Rectal smooth muscle tissue (tissue), 1 donor: Measurements from ENCODE around the gene CHCHD6.

Source experiments
- H3K27ac ChIP-seq: one replicate; pipeline ENCODE4 v1.7.0; 2013; ENCODE audit warnings: low read depth, low read length, inconsistent platforms
- H3K27me3 ChIP-seq: one replicate; pipeline ENCODE4 v1.7.0; 2013; ENCODE audit warnings: low read length; ENCODE audit not compliant: control insufficient read depth, insufficient read depth
- H3K36me3 ChIP-seq: one replicate; pipeline ENCODE4 v1.7.0; 2013; ENCODE audit warnings: low read length; ENCODE audit not compliant: control insufficient read depth, insufficient read depth
- H3K4me1 ChIP-seq: one replicate; pipeline ENCODE4 v1.7.0; 2013; ENCODE audit warnings: low read length; ENCODE audit not compliant: control insufficient read depth, insufficient read depth
- H3K4me3 ChIP-seq: one replicate; pipeline ENCODE4 v1.7.0; 2013; ENCODE audit warnings: low read length
- H3K9ac ChIP-seq: one replicate; pipeline ENCODE4 v1.7.0; 2013; ENCODE audit warnings: low read length

The CHCHD6 gene

GRCh38 chr3:126664591-126665214 is 39.3 kb upstream of the CHCHD6 start:
- Histone ChIP-seq H3K27ac (no peak overlapping the region), H3K9ac (no peak overlapping the region), H3K4me3 (no peak overlapping the region), H3K4me1 (no peaks in the 10 kb centered on the region), H3K36me3 (no peaks in the 10 kb centered on the region), H3K27me3 (no peaks in the 10 kb centered on the region)

GRCh38 chr3:126665221-126665936 is 38.7 kb upstream of the CHCHD6 start:
- Histone ChIP-seq H3K9ac (no peak overlapping the region), H3K27ac (no peak overlapping the region), H3K4me3 (no peak overlapping the region), H3K27me3 (no peaks in the 10 kb centered on the region), H3K36me3 (no peaks in the 10 kb centered on the region), H3K4me1 (no peaks in the 10 kb centered on the region)

GRCh38 chr3:126665959-126666657 is 37.9 kb upstream of the CHCHD6 start:
- H3K27ac ChIP-seq, result no peak overlapping the region
- no peaks in the 10 kb centered on the region for H3K27me3 ChIP-seq
- H3K4me3 ChIP-seq, result no peak overlapping the region
- no peaks in the 10 kb centered on the region for H3K4me1 ChIP-seq
- no peak overlapping the region for H3K9ac ChIP-seq
- no peaks in the 10 kb centered on the region for H3K36me3 ChIP-seq

GRCh38 chr3:126666658-126667528 is 37.1 kb upstream of the CHCHD6 start:
- no peaks in the 10 kb centered on the region for H3K36me3 ChIP-seq
- H3K4me3 ChIP-seq, result no peak overlapping the region

GRCh38 chr3:126667631-126668449 is 36.2 kb upstream of the CHCHD6 start:
- Histone ChIP-seq H3K27ac (no peak overlapping the region), H3K36me3 (no peaks in the 10 kb centered on the region), H3K9ac (no peak overlapping the region), H3K4me3 (no peak overlapping the region), H3K4me1 (no peaks in the 10 kb centered on the region), H3K27me3 (no peaks in the 10 kb centered on the region)

More at GRCh38 chr3:126666658-126667528, 37.1 kb upstream of the CHCHD6 start:
- no peak overlapping the region for H3K27ac ChIP-seq
- no peak overlapping the region for H3K9ac ChIP-seq
- H3K27me3 ChIP-seq, result no peaks in the 10 kb centered on the region
- H3K4me1 ChIP-seq, result no peaks in the 10 kb centered on the region

DNA sequence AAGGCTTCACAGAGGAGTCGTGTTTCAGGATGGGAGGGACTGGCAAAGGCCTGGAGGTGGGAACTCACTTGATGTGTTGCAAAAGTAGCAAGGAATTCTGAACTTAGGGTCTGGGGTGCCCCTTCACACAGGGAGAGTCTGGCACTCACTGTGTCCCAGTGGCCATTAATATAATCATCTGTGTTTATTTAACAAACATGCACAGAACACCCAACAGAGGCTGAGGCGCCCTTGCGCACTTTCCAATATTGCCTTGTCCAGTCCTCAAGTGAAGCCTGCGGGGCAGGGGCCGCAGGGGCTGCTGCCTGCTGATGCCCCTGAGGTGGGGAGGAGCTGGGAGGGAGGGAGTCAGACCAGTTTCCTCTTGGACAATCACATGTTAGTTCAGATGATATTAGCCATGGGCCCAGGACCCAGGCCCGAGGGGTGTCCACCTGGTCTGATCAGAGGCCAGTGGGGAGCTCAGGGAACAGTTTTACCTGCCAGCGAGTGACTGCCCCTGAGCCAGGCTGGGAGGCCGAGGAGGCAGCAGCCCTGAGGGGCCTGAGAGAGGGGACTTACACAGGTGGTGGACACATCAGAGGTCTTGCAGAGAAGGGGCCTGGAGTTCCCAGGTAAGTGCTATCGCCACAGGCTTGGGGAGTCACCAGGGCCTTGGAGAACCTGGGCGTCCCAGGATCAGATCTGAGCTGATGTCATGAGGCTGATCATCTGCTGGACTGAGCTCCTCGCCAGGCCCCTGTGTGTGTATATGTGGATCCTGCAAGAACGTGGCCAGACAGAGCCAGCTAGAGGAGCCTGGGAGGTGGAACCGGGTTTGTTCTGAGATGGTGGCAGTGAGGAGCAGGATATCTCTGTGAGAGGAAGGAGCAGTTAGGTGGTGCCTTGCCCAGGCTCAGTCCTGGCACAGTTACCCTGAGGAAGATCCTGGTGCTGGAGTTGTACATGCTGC is 35.3 kb upstream of the CHCHD6 start:
- no peaks in the 10 kb centered on the region for H3K27me3 ChIP-seq
- no peaks in the 10 kb centered on the region for H3K4me1 ChIP-seq
- H3K4me3 ChIP-seq, result no peak overlapping the region
- no peaks in the 10 kb centered on the region for H3K36me3 ChIP-seq
- H3K9ac ChIP-seq, result no peak overlapping the region
- no peak overlapping the region for H3K27ac ChIP-seq

DNA sequence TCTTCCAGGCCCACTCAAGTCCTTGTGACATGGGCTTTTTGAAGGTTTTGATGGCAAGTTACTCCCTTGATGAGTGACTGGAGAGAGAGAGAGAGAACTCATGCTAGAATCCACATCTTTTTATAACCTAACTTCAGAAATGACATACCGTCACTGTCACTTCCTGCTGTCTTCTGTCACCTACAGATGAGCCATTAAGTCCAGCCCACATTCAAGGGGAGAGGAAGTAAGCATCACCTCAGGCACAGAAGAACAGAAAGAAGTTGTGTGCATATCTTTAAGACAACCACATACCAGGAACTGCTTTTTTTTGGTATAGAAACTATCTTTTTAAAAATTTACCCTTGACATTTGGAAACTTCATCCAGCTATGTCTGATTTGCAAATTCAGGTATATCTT is 32.5 kb upstream of the CHCHD6 start:
- no peak overlapping the region for H3K27ac ChIP-seq
- H3K27me3 ChIP-seq, result no peaks in the 10 kb centered on the region
- H3K4me3 ChIP-seq, result no peak overlapping the region
- H3K9ac ChIP-seq, result no peak overlapping the region
- H3K36me3 ChIP-seq, result no peaks in the 10 kb centered on the region
- no peaks in the 10 kb centered on the region for H3K4me1 ChIP-seq

DNA sequence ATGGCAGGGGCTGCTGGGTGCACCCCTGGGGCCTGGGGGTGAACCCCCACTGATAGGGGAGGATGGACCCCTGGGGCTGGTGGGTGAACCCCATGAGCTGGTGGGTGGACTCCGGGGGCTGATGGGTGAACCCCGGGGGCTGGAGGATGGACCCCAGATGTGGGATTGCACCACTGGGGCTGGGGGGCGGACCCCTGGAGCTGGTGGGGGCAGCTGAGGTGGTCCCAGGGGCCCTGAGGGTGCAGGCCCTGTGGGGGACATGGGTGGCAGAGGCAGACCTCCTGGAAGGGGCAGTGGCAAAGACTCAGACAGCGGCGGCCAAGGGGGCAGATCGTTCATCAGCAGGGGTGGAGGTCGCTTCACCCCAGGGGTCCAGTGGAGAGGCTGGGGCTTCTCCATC is 31.7 kb upstream of the CHCHD6 start:
- no peaks in the 10 kb centered on the region for H3K36me3 ChIP-seq
- no peak overlapping the region for H3K9ac ChIP-seq
- H3K27ac ChIP-seq, result no peak overlapping the region
- H3K4me1 ChIP-seq, result no peaks in the 10 kb centered on the region
- peaks cover 2% of the 10 kb centered on the region for H3K27me3 ChIP-seq
- H3K4me3 ChIP-seq, result no peak overlapping the region

DNA sequence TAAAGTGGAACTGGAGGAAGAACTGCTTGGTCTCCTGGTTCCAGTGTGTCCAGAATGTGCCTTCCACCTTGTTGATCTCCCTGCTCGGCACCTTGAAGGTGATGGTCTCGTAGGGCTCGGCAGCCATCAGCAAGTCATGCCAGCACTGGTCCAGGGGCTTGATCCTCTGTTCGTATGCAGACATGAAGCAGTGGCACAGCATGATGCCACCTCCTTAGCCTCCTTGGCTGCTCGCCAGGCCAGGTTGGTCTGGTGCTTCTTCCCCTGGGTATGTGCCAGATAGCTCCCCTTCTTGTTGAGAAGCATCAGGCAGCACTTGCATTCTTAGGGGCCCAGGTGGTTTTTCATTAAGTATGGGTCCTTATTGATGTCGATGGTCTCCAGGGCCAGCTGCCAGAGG is 31.3 kb upstream of the CHCHD6 start:
- H3K4me3 ChIP-seq, result no peak overlapping the region

GRCh38 chr3:126676919-126677705 is 26.9 kb upstream of the CHCHD6 start:
- no peaks in the 10 kb centered on the region for H3K4me1 ChIP-seq
- no peak overlapping the region for H3K4me3 ChIP-seq
- H3K27ac ChIP-seq, result no peak overlapping the region
- H3K27me3 ChIP-seq, result peaks cover 9% of the 10 kb centered on the region
- H3K9ac ChIP-seq, result no peak overlapping the region
- H3K36me3 ChIP-seq, result no peaks in the 10 kb centered on the region

More for the DNA sequence above, 31.3 kb upstream of the CHCHD6 start:
- Histone ChIP-seq H3K9ac (no peak overlapping the region), H3K27ac (no peak overlapping the region), H3K4me1 (no peaks in the 10 kb centered on the region), H3K36me3 (no peaks in the 10 kb centered on the region), H3K27me3 (peaks cover 5% of the 10 kb centered on the region)
